HEK293T (cell line): ENCODE measurements around the gene POU5F1.
A peak's percentile ranks its signal among the peaks of the same experiment; 100 is the strongest.
"Not testable (repeated sequence)": the region's sequence is repeated elsewhere in the genome, so short reads cannot be mapped to it uniquely, and the experiment has no call there.

Experiments
- CTCF ChIA-PET: fragments of 350-600 bp; formaldehyde crosslinking; extraction: SDS; loops from one replicate; lab custom pipeline; 2021; ENCODE audit warnings: antibody characterized with exemption, inconsistent platforms; lab: Yijun Ruan, JAX
- POLR2A ChIA-PET: fragments of 350-600 bp; formaldehyde crosslinking; extraction: SDS; loops from one replicate; lab custom pipeline; 2020; ENCODE audit warnings: antibody characterized with exemption, inconsistent platforms; lab: Yijun Ruan, JAX
- DNase-seq: peaks from one replicate; pipeline ENCODE4 v3.0.0; 2012; ENCODE audit warnings: mixed read lengths; ENCODE audit errors: extremely low spot score
- ARNT ChIP-seq: fragments of 450-650 bp; IDR thresholded peaks from 2 replicates; pipeline ENCODE4 v1.6.1; 2017; ENCODE audit warnings: mild to moderate bottlenecking
- BHLHE40 ChIP-seq: fragments of 450-650 bp; IDR thresholded peaks from 2 replicates; pipeline ENCODE4 v1.6.1; 2016; ENCODE audit warnings: mild to moderate bottlenecking, moderate library complexity, borderline replicate concordance
- CTBP1 ChIP-seq: fragments of 450-650 bp; IDR thresholded peaks from 2 replicates; pipeline ENCODE4 v1.6.1; 2016; ENCODE audit warnings: borderline replicate concordance
- ELF4 ChIP-seq: fragments of 450-650 bp; IDR thresholded peaks from 2 replicates; pipeline ENCODE4 v1.6.1; 2017; ENCODE audit warnings: antibody characterized with exemption
- FOXA1 ChIP-seq: fragments of 450-650 bp; IDR thresholded peaks from 2 replicates; pipeline ENCODE4 v1.6.1; 2016; ENCODE audit warnings: mild to moderate bottlenecking
- FOXK2 ChIP-seq: fragments of 450-650 bp; IDR thresholded peaks from 2 replicates; pipeline ENCODE4 v1.6.1; 2016; ENCODE audit warnings: mild to moderate bottlenecking
- FOXM1 ChIP-seq: fragments of 450-650 bp; IDR thresholded peaks from 2 replicates; pipeline ENCODE4 v1.6.1; 2017; ENCODE audit warnings: mild to moderate bottlenecking, borderline replicate concordance
- HDGF ChIP-seq: fragments of 450-650 bp; IDR thresholded peaks from 2 replicates; pipeline ENCODE4 v1.6.1; 2017; ENCODE audit warnings: antibody characterized with exemption, borderline replicate concordance
- L3MBTL2 ChIP-seq: fragments of 450-650 bp; conservative IDR thresholded peaks from 2 replicates; pipeline ENCODE4 v1.6.1; 2016; ENCODE audit warnings: mild to moderate bottlenecking
- LEF1 ChIP-seq: fragments of 450-650 bp; IDR thresholded peaks from 2 replicates; pipeline ENCODE4 v1.6.1; 2017; ENCODE audit warnings: mild to moderate bottlenecking, borderline replicate concordance
- NFRKB ChIP-seq: fragments of 450-650 bp; IDR thresholded peaks from 2 replicates; pipeline ENCODE4 v1.6.1; 2016; ENCODE audit warnings: mild to moderate bottlenecking, moderate library complexity
- PKNOX1 ChIP-seq: fragments of 450-650 bp; IDR thresholded peaks from 2 replicates; pipeline ENCODE4 v1.6.1; 2016
- SP1 ChIP-seq: fragments of 450-650 bp; IDR thresholded peaks from 2 replicates; pipeline ENCODE4 v1.6.1; 2017
- SUZ12 ChIP-seq: fragments of 450-650 bp; IDR thresholded peaks from 2 replicates; pipeline ENCODE4 v1.6.1; 2016; ENCODE audit warnings: mild to moderate bottlenecking
- TARDBP ChIP-seq: fragments of 450-650 bp; IDR thresholded peaks from 2 replicates; pipeline ENCODE4 v1.6.1; 2016
- ZNF384 ChIP-seq: fragments of 450-650 bp; IDR thresholded peaks from 2 replicates; pipeline ENCODE4 v1.6.1; 2016

The POU5F1 gene

DNA sequence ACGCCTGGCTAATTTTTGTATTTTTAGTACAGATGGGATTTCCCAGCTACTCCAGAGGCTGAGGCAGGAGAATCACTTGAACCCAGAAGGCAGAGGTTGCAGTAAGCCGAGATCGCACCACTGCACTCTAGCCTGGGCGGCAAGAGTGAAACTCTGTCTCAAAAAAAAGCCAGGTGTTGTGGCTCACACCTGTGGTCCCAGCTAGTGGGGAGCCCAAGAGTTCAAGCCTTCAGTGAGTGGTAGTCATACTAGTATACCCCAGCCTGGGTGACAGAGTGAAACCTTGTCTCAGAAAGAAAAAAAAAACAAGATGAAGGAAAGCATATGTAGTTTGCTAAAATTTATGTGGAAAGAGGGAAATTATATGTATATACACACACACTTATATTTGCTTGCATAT, 20.0 kb upstream of the POU5F1 start:
- no peak for DNase-seq
- POLR2A ChIA-PET, result no interaction called here
- no peak for TF ChIP-seq ELF4
- no peak for TF ChIP-seq LEF1
- TF ChIP-seq PKNOX1, result no peak
- no peak for TF ChIP-seq ZNF384
- no peak for TF ChIP-seq NFRKB
- TF ChIP-seq FOXK2, result no peak
- no peak for TF ChIP-seq SP1
- CTCF ChIA-PET, result interaction anchor here (0.6 kb wide), 1 partner anchor 62 kb away, joined by 3 read pairs; no protein-coding TSS in a partner anchor

DNA sequence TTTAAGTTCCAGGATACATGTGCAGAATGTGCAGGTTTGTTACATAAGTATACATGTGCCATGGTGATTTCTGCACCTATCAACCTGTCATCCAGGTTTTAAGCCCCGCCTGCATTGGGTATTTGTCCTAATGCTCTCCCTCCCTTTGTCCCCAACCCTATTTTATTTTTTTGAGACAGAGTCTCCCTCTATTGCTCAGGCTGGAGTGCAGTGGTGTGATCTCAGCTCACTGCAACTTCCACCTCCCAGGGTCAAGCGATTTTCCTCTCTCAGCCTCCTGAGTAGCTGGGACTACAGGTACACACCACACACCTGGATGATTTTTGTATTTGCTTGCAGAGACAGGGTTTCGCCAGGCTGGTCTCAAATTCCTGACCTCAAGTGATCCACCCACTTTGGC, 18.7 kb upstream of the POU5F1 start:
- POLR2A ChIA-PET, DNase-seq: not testable (repeated sequence)
- CTCF ChIA-PET, result interaction anchor here (0.6 kb wide), 1 partner anchor 137 kb away, joined by 3 read pairs; no protein-coding TSS in a partner anchor

DNA sequence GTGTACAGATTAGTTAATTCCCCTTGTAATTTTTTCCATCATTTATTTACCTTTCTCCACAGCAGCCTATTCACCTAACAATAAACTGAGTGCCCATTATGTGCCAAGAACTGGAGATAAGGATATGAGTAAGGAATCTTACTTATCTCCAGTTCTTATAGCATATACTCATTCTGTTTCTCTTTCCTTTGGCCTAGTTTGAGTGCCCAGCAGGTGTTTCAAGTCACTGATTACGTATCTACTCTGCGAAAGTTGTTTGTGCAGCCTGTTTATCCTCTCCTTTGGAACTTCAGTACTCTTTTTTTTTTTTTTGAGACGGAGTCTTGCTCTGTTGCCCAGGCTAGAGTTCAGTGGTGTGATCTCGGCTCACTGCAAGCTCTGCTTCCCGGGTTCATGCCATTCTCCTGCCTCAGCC, 17.3 kb upstream of the POU5F1 start:
- ChIA-PET CTCF (no interaction called here), POLR2A (no interaction called here)
- no peak for TF ChIP-seq SUZ12
- TF ChIP-seq ZNF384, result peak; percentile 25; the same call in 1 of the 2 replicates

DNA sequence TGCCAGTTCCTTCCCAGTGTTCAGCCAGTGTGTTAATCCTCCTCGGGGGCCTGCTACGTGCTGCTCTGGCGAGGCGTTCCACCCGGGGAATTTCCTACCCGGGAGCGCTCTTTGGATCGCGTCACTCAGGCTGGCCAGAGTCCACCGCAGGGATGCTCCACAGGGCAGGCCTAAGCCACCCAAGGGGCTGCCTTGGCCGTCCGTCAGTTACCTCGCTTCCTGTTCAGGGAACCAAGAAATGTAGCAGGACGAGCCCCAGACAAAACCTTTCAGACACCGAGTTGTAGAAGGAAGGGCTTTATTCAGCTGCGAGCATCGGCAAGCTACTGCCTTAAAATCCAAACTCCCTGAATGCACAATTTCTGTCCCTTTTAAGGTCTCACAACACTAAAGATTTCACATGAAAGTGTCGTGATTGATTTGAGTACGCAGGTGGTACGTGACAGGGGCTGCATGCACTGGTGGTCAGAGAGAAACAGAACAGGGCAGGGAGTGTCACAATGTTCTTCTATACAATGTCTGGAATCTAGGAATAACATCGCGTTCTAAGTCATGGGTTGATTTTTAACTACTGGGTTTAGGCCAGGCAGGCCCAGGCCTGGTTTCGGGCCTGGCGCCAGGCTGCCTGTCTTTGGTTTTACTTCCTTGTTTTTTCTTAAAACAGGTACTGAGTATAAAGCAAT, 15.7 kb upstream of the POU5F1 start:
- CTCF ChIA-PET, result interaction anchor here (0.7 kb wide), 1 partner anchor 19 kb away, joined by 5 read pairs; no protein-coding TSS in a partner anchor
- DNase-seq, result no peak

More for the DNA sequence above, 17.3 kb upstream of the POU5F1 start:
- DNase-seq, result no peak

DNA sequence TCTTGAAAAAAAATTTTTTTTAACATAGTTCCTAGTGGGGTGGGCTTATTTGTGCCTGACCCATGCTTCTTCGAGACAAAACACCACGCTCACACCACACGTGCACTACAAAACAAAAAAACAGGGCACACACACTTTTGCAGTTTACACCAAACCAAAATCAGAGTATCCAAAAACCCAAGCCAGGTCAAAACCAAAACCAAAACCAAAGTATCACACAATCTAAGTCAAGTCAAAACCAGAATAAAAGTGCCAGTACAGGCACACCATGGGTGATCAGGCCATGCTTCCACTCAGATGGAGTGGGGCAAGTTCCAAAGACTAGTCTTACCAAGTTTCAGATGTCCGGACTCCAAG, 15.2 kb upstream of the POU5F1 start:
- DNase-seq, CTCF ChIA-PET, POLR2A ChIA-PET: not testable (repeated sequence)

More for the DNA sequence above, 15.7 kb upstream of the POU5F1 start:
- no peak for TF ChIP-seq FOXM1
- no peak for TF ChIP-seq ZNF384
- TF ChIP-seq TARDBP, result no peak
- no peak for TF ChIP-seq CTBP1
- no peak for TF ChIP-seq PKNOX1
- POLR2A ChIA-PET, result no interaction called here

GRCh38 chr6:31183859-31184258, 13.4 kb upstream of the POU5F1 start:
- ChIA-PET POLR2A (interaction anchor here (1.0 kb wide), 1 partner anchor 25 kb away, joined by 3 read pairs; the partner anchor contains the start of gene TCF19), CTCF (interaction anchor here (0.7 kb wide), 2 partner anchors 25 to 48 kb away, joined by 3 to 6 read pairs; partner anchors contain the start of gene TCF19)
- DNase-seq, result not testable (repeated sequence)

GRCh38 chr6:31183287-31183686, 12.8 kb upstream of the POU5F1 start:
- POLR2A ChIA-PET, DNase-seq: not testable (repeated sequence)
- CTCF ChIA-PET, result interaction anchor here (0.7 kb wide), 2 partner anchors 25 to 47 kb away, joined by 3 to 6 read pairs; partner anchors contain the start of gene TCF19

DNA sequence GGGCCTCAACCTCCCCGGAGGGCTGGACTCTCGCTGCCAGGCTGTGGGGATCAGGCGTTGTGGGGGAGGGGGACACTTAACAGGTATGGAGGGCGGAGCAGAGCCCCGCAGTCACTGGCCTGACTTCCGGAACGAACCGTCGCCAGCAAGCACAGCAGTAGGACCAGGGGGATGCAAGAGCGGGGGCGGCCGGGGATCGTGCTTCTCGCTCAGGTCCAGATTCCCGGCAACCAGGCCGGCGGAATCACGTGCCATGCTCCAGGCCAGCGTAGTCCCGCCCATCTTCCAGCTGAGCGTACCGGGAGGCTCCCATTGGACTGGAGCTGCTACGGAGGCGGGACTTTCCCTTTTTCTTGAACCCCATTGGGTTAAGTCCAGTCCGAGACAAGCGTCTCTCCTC, 10.0 kb upstream of the POU5F1 start:
- ChIA-PET CTCF (no interaction called here), POLR2A (no interaction called here)
- TF ChIP-seq ARNT (no peak), ZNF384 (no peak), FOXK2 (no peak), SP1 (no peak), NFRKB (no peak), CTBP1 (no peak), SUZ12 (no peak), FOXA1 (no peak), PKNOX1 (no peak), LEF1 (no peak), TARDBP (no peak), FOXM1 (no peak), L3MBTL2 (no peak), ELF4 (no peak), BHLHE40 (no peak), HDGF (no peak)
- DNase-seq, result peak; percentile 28
